Choroid plexus epithelial cell (primary cell): Measurements from ENCODE around the gene SPATS2.
A peak's percentile ranks its signal among the peaks of the same experiment; 100 is the strongest.

Experiments used
- DNase-seq: peaks from one replicate; pipeline ENCODE4 v3.0.0-alpha.2; 2010; ENCODE audit warnings: low read depth
- H3K4me3 ChIP-seq: 2 replicates; pipeline ENCODE4 v1.5.1; 2011; ENCODE audit warnings: low read depth, mild to moderate bottlenecking, control low read depth, low read length, moderate library complexity
- TF ChIP-seq, protein P1 (sequence below): conservative IDR thresholded peaks from 2 replicates; pipeline ENCODE4 v1.5.1; 2011; ENCODE audit warnings: low read depth, mild to moderate bottlenecking, control low read depth, inconsistent platforms, low read length, moderate library complexity

The SPATS2 gene

DNA sequence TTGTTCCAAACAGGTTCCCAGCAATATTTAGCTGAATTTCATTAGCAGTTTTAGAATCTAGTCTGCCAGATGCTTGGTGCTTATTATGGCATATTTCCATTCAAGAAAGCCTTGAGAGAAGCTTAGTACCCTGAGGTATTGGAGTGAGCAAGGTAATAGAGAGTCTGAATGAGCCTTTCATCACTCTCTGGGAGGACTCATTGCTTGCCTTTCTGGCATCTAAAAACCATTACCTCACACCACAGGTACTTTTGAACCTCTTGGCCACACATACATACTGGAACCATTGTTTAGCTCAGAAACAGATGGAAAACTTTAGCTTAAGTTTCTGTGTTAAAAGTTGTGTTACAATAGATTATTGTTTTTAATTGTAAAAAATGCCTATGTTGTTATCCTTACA lies 144.1 kb downstream of the SPATS2 start:
- no peak for DNase-seq
- TF ChIP-seq, protein P1, sequence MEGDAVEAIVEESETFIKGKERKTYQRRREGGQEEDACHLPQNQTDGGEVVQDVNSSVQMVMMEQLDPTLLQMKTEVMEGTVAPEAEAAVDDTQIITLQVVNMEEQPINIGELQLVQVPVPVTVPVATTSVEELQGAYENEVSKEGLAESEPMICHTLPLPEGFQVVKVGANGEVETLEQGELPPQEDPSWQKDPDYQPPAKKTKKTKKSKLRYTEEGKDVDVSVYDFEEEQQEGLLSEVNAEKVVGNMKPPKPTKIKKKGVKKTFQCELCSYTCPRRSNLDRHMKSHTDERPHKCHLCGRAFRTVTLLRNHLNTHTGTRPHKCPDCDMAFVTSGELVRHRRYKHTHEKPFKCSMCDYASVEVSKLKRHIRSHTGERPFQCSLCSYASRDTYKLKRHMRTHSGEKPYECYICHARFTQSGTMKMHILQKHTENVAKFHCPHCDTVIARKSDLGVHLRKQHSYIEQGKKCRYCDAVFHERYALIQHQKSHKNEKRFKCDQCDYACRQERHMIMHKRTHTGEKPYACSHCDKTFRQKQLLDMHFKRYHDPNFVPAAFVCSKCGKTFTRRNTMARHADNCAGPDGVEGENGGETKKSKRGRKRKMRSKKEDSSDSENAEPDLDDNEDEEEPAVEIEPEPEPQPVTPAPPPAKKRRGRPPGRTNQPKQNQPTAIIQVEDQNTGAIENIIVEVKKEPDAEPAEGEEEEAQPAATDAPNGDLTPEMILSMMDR: no peak
- H3K4me3 ChIP-seq: no peak overlapping the region

DNA sequence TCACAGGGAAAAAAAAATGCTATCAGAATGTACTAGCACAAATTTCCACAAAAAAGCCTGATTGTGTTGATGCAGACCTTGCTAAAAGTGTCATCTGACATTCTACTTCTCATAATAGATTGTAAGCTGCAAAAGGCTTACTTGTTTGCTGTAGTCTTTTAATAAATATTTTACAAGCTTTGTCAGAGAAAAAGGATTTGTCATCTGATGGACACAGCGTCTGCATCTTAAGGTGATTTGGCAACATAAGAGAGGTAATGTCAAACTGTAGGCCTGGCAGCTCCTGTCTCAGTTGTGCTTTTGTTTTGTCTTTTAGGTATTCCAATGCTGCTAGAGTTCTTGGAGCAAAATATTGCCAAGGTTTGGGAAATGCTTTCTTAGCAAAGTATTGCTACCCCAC lies 145.3 kb downstream of the SPATS2 start:
- TF ChIP-seq, protein P1: no peak
- DNase-seq: no peak
- H3K4me3 ChIP-seq: no peak overlapping the region

DNA sequence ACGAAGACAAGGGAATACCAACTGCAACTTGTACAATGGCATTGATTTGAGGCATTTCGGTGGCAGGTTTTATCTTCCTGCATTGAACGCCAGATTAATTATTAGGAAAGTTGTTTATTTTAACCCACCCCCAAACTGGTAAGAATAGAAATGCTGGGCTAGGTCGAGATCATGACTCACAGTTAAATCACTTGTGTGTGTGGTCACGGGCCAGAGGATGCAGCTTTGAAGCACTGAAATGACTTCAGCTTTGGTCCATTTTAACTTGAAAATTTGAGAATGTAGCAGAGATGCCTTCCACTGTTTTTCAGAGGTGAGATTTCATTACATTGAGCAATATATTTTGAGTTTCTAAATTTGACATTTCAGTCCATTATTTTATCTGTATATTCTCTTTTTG lies 148.0 kb downstream of the SPATS2 start:
- DNase-seq: peak; percentile 87
- TF ChIP-seq, protein P1: no peak

DNA sequence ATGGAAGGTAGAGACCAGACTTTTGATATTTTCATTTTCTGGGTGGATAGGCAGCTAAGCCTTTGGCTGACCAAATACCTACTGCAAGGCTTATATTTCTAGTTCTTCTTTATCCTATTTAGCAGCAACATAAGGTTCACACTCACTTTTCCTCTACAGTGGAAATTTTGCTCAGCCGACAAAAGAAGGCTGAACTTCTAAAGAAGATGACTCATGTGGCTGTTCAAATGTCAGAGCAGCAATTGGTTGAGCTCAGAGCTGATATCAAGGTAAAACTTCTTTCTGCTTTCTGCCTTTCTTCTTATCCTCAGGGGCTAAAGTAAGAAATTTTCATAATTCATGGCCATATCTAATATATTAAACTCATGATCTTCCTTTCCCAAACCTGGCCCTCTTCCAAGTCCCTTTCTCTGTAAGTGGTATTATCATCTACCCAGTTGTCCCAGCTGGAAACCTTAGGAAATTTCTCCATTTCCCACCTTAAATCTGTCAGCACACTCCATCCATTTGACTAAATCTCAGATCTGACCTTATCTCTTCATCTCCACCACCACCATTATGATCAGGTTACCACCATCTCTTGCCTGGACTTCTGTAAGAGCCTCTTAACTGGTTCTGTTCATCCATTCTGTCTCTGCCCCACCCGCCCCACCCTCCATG lies 151.8 kb downstream of the SPATS2 start:
- H3K4me3 ChIP-seq: no peak overlapping the region
- DNase-seq: peak; percentile 77
- TF ChIP-seq, protein P1: no peak

More for the DNA sequence above, 148.0 kb downstream of the SPATS2 start:
- H3K4me3 ChIP-seq: no peak overlapping the region

DNA sequence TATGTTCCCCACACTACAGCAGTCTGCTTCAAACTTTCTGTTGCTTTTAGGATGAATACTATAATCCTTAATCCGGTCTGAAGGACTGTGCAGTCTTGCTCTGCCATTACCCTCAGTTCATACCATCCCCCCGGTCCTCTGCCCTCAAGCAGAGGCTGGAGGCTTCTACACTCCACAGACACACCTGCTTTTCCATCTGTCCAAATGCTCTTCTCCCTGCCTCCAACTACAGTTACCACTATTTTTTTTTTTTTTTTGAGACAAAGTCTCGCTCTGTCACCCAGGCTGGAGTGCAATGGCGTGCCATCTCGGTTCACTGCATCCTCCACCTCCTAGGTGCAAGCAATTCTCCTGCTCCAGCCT lies 152.3 kb downstream of the SPATS2 start:
- H3K4me3 ChIP-seq: no peak overlapping the region
- DNase-seq: no peak
- TF ChIP-seq, protein P1: no peak

DNA sequence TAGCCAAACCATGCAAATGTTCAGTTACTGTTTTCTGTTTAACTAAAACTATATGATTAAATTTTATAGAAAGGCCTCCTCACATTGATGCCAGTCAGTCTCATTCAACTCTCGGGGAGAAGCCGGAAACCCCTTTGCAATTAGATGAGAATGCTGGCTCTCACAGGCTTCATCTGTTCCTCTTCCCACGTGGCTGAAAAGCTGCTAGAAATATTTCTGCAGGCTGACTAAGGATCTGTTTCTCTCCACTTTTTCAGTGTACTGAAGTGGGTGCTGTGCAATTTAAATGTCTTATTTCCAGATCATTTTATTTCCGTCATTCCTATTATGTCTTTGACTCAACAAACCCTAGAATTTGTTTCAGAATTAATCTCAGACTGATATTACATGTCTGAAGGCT lies 154.1 kb downstream of the SPATS2 start:
- no peak overlapping the region for H3K4me3 ChIP-seq
- TF ChIP-seq, protein P1: no peak
- DNase-seq: no peak

DNA sequence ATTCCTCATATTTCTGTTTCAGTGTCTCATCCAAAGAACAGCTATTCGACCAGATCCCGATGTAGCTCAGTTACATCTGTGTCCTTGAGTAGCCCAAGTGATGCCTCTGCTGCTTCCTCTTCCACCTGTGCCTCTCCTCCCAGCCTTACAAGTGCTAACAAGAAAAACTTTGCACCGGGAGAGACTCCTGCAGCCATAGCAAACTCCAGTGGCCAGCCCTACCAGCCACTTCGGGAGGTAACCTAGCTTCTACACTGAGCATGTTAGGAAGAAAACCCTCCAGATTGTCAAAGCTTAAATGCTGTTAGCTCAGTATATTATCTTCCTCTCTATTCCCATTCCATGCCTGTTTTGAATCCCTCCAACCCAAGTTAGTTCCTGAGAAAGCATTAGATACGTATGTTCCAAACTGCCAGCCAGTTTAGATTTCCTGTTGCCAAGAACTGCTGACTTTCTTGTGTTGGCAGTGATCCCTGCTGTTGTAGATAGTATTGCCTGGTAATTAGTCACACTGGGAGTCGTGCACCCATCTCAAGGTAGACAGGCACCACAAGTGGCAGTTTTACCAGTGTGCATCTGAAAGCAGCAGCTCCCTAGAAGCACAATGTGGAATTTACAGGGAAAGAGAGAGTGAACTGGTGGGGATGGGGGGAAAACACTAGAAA lies 157.5 kb downstream of the SPATS2 start:
- no peak for DNase-seq
- TF ChIP-seq, protein P1: no peak
- no peak overlapping the region for H3K4me3 ChIP-seq
